ENCODE results near the gene SLC19A3.
"Not testable (repeated sequence)": the region's sequence is repeated elsewhere in the genome, so short reads cannot be mapped to it uniquely, and the experiment has no call there.

GRCh38 chr2:227756261-227756660 is 38.4 kb upstream of the SLC19A3 start:
- TF ChIP-seq POLR2AphosphoS5, CTCF (IDR thresholded peaks at IDR 0.05): not testable (repeated sequence)
